DND-41 (cell line): Measurements from ENCODE around the gene ANKS1B.

Experiments
- ATAC-seq: fragments of 200-7000 bp; cut with Tn5 transposase; 3 replicates; pipeline ENCODE4 v1.9.1; 2021; ENCODE audit warnings: low read depth; ENCODE audit not compliant: insufficient read depth
- DNase-seq: peaks from one replicate; pipeline ENCODE4 v3.0.0-alpha.2; 2020
- H2AFZ ChIP-seq: 2 replicates; pipeline ENCODE4 v1.6.0; 2012; ENCODE audit warnings: low read depth, low read length
- H3K27ac ChIP-seq: 2 replicates; pipeline ENCODE4 v1.5.1; 2012; ENCODE audit warnings: low read length, inconsistent platforms
- H3K27me3 ChIP-seq: fragments of 200-600 bp; sonication (generic); 2 replicates; pipeline ENCODE4 v1.6.0; 2012; ENCODE audit warnings: low read length, mild to moderate bottlenecking, inconsistent platforms; ENCODE audit not compliant: insufficient read depth, poor library complexity
- H3K36me3 ChIP-seq: 2 replicates; pipeline ENCODE4 v1.5.1; 2012; ENCODE audit warnings: low read length, inconsistent platforms; ENCODE audit not compliant: insufficient read depth
- H3K4me1 ChIP-seq: 2 replicates; pipeline ENCODE4 v1.5.1; 2012; ENCODE audit warnings: mild to moderate bottlenecking, low read length; ENCODE audit not compliant: insufficient read depth
- H3K4me2 ChIP-seq: 2 replicates; pipeline ENCODE4 v1.6.0; 2012; ENCODE audit warnings: mild to moderate bottlenecking, moderate library complexity, low read length, inconsistent platforms; ENCODE audit not compliant: insufficient read depth
- H3K4me3 ChIP-seq, 2 experiments: fragments of 200-600 bp in 1 of 2; shearing (Covaris generic) in 1 of 2; 2 replicates each; pipeline ENCODE4 v1.5.1; 2012 to 2016; ENCODE audit warnings: inconsistent platforms in 2 of 2, low read length in 2 of 2, mild to moderate bottlenecking in 2 of 2, low read depth in 1 of 2, moderate library complexity in 1 of 2
- H3K79me2 ChIP-seq: 2 replicates; pipeline ENCODE4 v1.6.0; 2012; ENCODE audit warnings: low read length, inconsistent platforms; ENCODE audit not compliant: insufficient read depth
- H3K9ac ChIP-seq: 2 replicates; pipeline ENCODE4 v1.6.0; 2012; ENCODE audit warnings: low read depth, mild to moderate bottlenecking, inconsistent platforms, low read length, moderate library complexity
- H3K9me3 ChIP-seq: 2 replicates; pipeline ENCODE4 v1.5.1; 2012; ENCODE audit warnings: low read length, moderate library complexity, mild to moderate bottlenecking, inconsistent platforms; ENCODE audit not compliant: insufficient read depth, severe bottlenecking
- H4K20me1 ChIP-seq: 2 replicates; pipeline ENCODE4 v1.6.0; 2012; ENCODE audit warnings: low read length; ENCODE audit not compliant: insufficient read depth
- CTCF ChIP-seq: IDR thresholded peaks from 2 replicates; pipeline ENCODE4 v1.5.1; 2012; ENCODE audit warnings: borderline replicate concordance, low read length, moderate library complexity, mild to moderate bottlenecking; ENCODE audit not compliant: poor library complexity, severe bottlenecking; ENCODE audit errors: extremely low read depth
- EZH2 ChIP-seq: IDR thresholded peaks from 3 replicates; pipeline ENCODE4 v1.6.1; 2012; ENCODE audit warnings: borderline replicate concordance, low read depth, mild to moderate bottlenecking, moderate library complexity, low read length, inconsistent platforms; ENCODE audit not compliant: severe bottlenecking

Gene ANKS1B

GRCh38 chr12:98736352-98737321 lies 1248.1 kb downstream of the ANKS1B start:
- Histone ChIP-seq H3K79me2 (no peaks in the 10 kb centered on the region), H3K36me3 (peaks cover 8% of the 10 kb centered on the region; the same call in 1 of the 2 replicates), H3K27ac (no peak overlapping the region), H2AFZ (no peak overlapping the region), H3K27me3 (peaks cover 7% of the 10 kb centered on the region), H3K4me1 (no peaks in the 10 kb centered on the region), H4K20me1 (no peaks in the 10 kb centered on the region), H3K4me3 (no peak overlapping the region), H3K9me3 (no peaks in the 10 kb centered on the region), H3K9ac (no peak overlapping the region), H3K4me2 (no peak overlapping the region)
- TF ChIP-seq EZH2 (no peak), CTCF (no peak)
- no peak for DNase-seq
- no peak for ATAC-seq

GRCh38 chr12:98735821-98736220 lies 1248.9 kb downstream of the ANKS1B start:
- Histone ChIP-seq H3K79me2 (no peaks in the 10 kb centered on the region), H3K9me3 (no peaks in the 10 kb centered on the region), H3K27ac (no peak overlapping the region), H3K27me3 (peaks cover 7% of the 10 kb centered on the region), H3K4me2 (no peak overlapping the region), H3K4me3 (no peak overlapping the region), H3K36me3 (peaks cover 16% of the 10 kb centered on the region; the same call in 1 of the 2 replicates), H3K9ac (no peak overlapping the region), H2AFZ (no peak overlapping the region), H3K4me1 (no peaks in the 10 kb centered on the region), H4K20me1 (no peaks in the 10 kb centered on the region)
- DNase-seq (no peak), ATAC-seq (no peak)
- TF ChIP-seq EZH2 = no peak
- no peak for TF ChIP-seq CTCF

GRCh38 chr12:98733667-98734350 lies 1250.9 kb downstream of the ANKS1B start:
- no peak overlapping the region for H3K9ac ChIP-seq
- H3K4me1 ChIP-seq = no peaks in the 10 kb centered on the region
- no peak overlapping the region for H3K4me2 ChIP-seq
- no peak overlapping the region for H3K27ac ChIP-seq
- no peak overlapping the region for H2AFZ ChIP-seq
- H3K36me3 ChIP-seq = peaks cover 24% of the 10 kb centered on the region; the same call in 1 of the 2 replicates
- no peak overlapping the region for H3K4me3 ChIP-seq
- DNase-seq (no peak), ATAC-seq (no peak)
- no peaks in the 10 kb centered on the region for H3K9me3 ChIP-seq
- H3K27me3 ChIP-seq = no peaks in the 10 kb centered on the region
- TF ChIP-seq CTCF (no peak), EZH2 (no peak)
- no peaks in the 10 kb centered on the region for H4K20me1 ChIP-seq
- H3K79me2 ChIP-seq = no peaks in the 10 kb centered on the region
